ENCODE results near the gene ZFYVE28.

GRCh38 chr4:2399216-2399615 lies 19.2 kb downstream of the ZFYVE28 start:
- TF ChIP-seq, protein P1, sequence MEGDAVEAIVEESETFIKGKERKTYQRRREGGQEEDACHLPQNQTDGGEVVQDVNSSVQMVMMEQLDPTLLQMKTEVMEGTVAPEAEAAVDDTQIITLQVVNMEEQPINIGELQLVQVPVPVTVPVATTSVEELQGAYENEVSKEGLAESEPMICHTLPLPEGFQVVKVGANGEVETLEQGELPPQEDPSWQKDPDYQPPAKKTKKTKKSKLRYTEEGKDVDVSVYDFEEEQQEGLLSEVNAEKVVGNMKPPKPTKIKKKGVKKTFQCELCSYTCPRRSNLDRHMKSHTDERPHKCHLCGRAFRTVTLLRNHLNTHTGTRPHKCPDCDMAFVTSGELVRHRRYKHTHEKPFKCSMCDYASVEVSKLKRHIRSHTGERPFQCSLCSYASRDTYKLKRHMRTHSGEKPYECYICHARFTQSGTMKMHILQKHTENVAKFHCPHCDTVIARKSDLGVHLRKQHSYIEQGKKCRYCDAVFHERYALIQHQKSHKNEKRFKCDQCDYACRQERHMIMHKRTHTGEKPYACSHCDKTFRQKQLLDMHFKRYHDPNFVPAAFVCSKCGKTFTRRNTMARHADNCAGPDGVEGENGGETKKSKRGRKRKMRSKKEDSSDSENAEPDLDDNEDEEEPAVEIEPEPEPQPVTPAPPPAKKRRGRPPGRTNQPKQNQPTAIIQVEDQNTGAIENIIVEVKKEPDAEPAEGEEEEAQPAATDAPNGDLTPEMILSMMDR (IDR thresholded peaks at IDR 0.05): no peak
- TF ChIP-seq POLR2AphosphoS5 (IDR thresholded peaks at IDR 0.05; ENCODE audit: insufficient read depth in 1 of 2, low read depth in 1 of 2) (no peak), POLR2A (IDR thresholded peaks at IDR 0.05) (no peak)

Data from vagina (tissue), 2 donors.